Kidney epithelial cell (primary cell): ENCODE measurements around the gene CLCA4. TPM values are rescaled to one million over a fixed set of nuclear protein-coding genes. Genes with fewer than 3 reads are reported as not detected.
A peak's percentile ranks its signal among the peaks of the same experiment; 100 is the strongest.

Source experiments
- DNase-seq: peaks from one replicate; pipeline ENCODE4 v3.0.0-alpha.2; 2010; ENCODE audit warnings: low read depth
- H3K27me3 ChIP-seq: 2 replicates; pipeline ENCODE4 v1.6.0; 2011; ENCODE audit warnings: low read length; ENCODE audit not compliant: control insufficient read depth, insufficient read depth
- H3K36me3 ChIP-seq: 2 replicates; pipeline ENCODE4 v1.5.1; 2011; ENCODE audit warnings: low read length; ENCODE audit not compliant: control insufficient read depth, insufficient read depth
- H3K4me3 ChIP-seq: 2 replicates; pipeline ENCODE4 v1.5.1; 2011; ENCODE audit warnings: low read depth, mild to moderate bottlenecking, control low read depth, low read length
- CTCF ChIP-seq: IDR thresholded peaks from 2 replicates; pipeline ENCODE4 v1.5.1; 2011; ENCODE audit warnings: mild to moderate bottlenecking, moderate library complexity, low read length, control low read depth, inconsistent platforms; ENCODE audit not compliant: insufficient read depth, poor library complexity, severe bottlenecking
- total RNA-seq: library from RNA; depleted of rRNA; stranded (reverse); fragments of >200 nt; gene quantifications from 2 replicates; pipeline ENCODE4 v1.2.3, GENCODE V29; 2015

Gene CLCA4
- total RNA-seq, 1 donor from 2014 or later: not detected

GRCh38 chr1:86507935-86508582 is 38.8 kb upstream of the CLCA4 start:
- no peak for DNase-seq
- Histone ChIP-seq H3K4me3 (no peak overlapping the region), H3K36me3 (no peaks in the 10 kb centered on the region), H3K27me3 (no peaks in the 10 kb centered on the region)
- peak; percentile 48 for TF ChIP-seq CTCF

- DNase-seq: no peak
- Histone ChIP-seq H3K4me3 (no peak overlapping the region), H3K36me3 (no peaks in the 10 kb centered on the region), H3K27me3 (no peaks in the 10 kb centered on the region)
- no peak for TF ChIP-seq CTCF
Measured at GRCh38 chr1:86508583-86508969, 38.3 kb upstream of the CLCA4 start.

GRCh38 chr1:86515597-86515996 is 31.3 kb upstream of the CLCA4 start:
- no peaks in the 10 kb centered on the region for H3K27me3 ChIP-seq
- TF ChIP-seq CTCF: peak; percentile 49
- H3K36me3 ChIP-seq: no peaks in the 10 kb centered on the region
- no peak overlapping the region for H3K4me3 ChIP-seq
- DNase-seq: no peak

- Histone ChIP-seq H3K4me3 (no peak overlapping the region), H3K27me3 (no peaks in the 10 kb centered on the region), H3K36me3 (no peaks in the 10 kb centered on the region)
- no peak for TF ChIP-seq CTCF
- no peak for DNase-seq
Measured at GRCh38 chr1:86516335-86516734, 30.5 kb upstream of the CLCA4 start.

- no peak overlapping the region for H3K4me3 ChIP-seq
- H3K36me3 ChIP-seq: no peaks in the 10 kb centered on the region
- no peak for TF ChIP-seq CTCF
- peak; percentile 35 for DNase-seq
- no peaks in the 10 kb centered on the region for H3K27me3 ChIP-seq
Measured at GRCh38 chr1:86517336-86517735, 29.5 kb upstream of the CLCA4 start.
